ENCODE data around the gene SPDEF.

GRCh38 chr6:34603707-34604106 is 47.6 kb upstream of the SPDEF start:
- TF ChIP-seq, protein P1, sequence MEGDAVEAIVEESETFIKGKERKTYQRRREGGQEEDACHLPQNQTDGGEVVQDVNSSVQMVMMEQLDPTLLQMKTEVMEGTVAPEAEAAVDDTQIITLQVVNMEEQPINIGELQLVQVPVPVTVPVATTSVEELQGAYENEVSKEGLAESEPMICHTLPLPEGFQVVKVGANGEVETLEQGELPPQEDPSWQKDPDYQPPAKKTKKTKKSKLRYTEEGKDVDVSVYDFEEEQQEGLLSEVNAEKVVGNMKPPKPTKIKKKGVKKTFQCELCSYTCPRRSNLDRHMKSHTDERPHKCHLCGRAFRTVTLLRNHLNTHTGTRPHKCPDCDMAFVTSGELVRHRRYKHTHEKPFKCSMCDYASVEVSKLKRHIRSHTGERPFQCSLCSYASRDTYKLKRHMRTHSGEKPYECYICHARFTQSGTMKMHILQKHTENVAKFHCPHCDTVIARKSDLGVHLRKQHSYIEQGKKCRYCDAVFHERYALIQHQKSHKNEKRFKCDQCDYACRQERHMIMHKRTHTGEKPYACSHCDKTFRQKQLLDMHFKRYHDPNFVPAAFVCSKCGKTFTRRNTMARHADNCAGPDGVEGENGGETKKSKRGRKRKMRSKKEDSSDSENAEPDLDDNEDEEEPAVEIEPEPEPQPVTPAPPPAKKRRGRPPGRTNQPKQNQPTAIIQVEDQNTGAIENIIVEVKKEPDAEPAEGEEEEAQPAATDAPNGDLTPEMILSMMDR (IDR thresholded peaks at IDR 0.05): no peak
- no peak for TF ChIP-seq POLR2A (IDR thresholded peaks at IDR 0.05)
